Loucy (cell line): ENCODE results near the gene DUSP16.

Experiments used
- H2AFZ ChIP-seq: fragments of 200-600 bp; sonication (generic); 2 replicates; pipeline ENCODE4 v1.6.0; 2016; ENCODE audit warnings: antibody characterized with exemption, mild to moderate bottlenecking, low read length, moderate library complexity
- H3F3A ChIP-seq: fragments of 200-600 bp; 2 replicates; pipeline ENCODE4 v1.6.0; 2016; ENCODE audit warnings: antibody characterized with exemption, low read depth, mild to moderate bottlenecking
- H3K27me3 ChIP-seq: fragments of 200-600 bp; sonication (generic); 2 replicates; pipeline ENCODE4 v1.6.1; 2014; ENCODE audit warnings: low read length, mild to moderate bottlenecking; ENCODE audit not compliant: insufficient read depth, poor library complexity, severe bottlenecking
- H3K36me3 ChIP-seq: fragments of 200-600 bp; sonication (generic); 2 replicates; pipeline ENCODE4 v1.6.1; 2016; ENCODE audit warnings: low read length; ENCODE audit not compliant: insufficient read depth
- H3K4me1 ChIP-seq: fragments of 200-600 bp; sonication (generic); 2 replicates; pipeline ENCODE4 v1.5.1; 2014; ENCODE audit warnings: low read length, mild to moderate bottlenecking; ENCODE audit not compliant: insufficient read depth, poor library complexity, severe bottlenecking
- H3K4me2 ChIP-seq: fragments of 200-600 bp; sonication (generic); 2 replicates; pipeline ENCODE4 v1.6.0; 2014; ENCODE audit warnings: antibody characterized with exemption, low read length, low read depth, mild to moderate bottlenecking; ENCODE audit not compliant: poor library complexity, severe bottlenecking
- H3K4me3 ChIP-seq: fragments of 200-600 bp; sonication (generic); 2 replicates; pipeline ENCODE4 v1.5.1; 2014; ENCODE audit warnings: low read length, mild to moderate bottlenecking, mixed read lengths; ENCODE audit not compliant: poor library complexity, severe bottlenecking
- H3K79me2 ChIP-seq: fragments of 200-600 bp; sonication (generic); 2 replicates; pipeline ENCODE4 v1.6.1; 2014; ENCODE audit warnings: low read length; ENCODE audit not compliant: insufficient read depth
- H3K9ac ChIP-seq: fragments of 200-600 bp; sonication (generic); 2 replicates; pipeline ENCODE4 v1.6.0; 2014; ENCODE audit warnings: mild to moderate bottlenecking, low read depth, low read length, moderate library complexity; ENCODE audit not compliant: poor library complexity, severe bottlenecking
- H3K9me2 ChIP-seq: fragments of 200-600 bp; sonication (generic); replicated peaks from 2 replicates; pipeline ENCODE4 v1.6.1; 2016; ENCODE audit warnings: low read depth, low read length, mixed read lengths
- H3K9me3 ChIP-seq: fragments of 200-600 bp; sonication (generic); 2 replicates; pipeline ENCODE4 v1.6.1; 2014; ENCODE audit warnings: mild to moderate bottlenecking, antibody characterized with exemption, low read length, low read depth; ENCODE audit not compliant: insufficient read depth
- H4K20me1 ChIP-seq: fragments of 200-600 bp; sonication (generic); 2 replicates; pipeline ENCODE4 v1.6.0; 2014; ENCODE audit warnings: antibody characterized with exemption, low read length, mild to moderate bottlenecking; ENCODE audit not compliant: insufficient read depth, poor library complexity, severe bottlenecking
- CTCF ChIP-seq: fragments of 200-600 bp; sonication (generic); conservative IDR thresholded peaks from 2 replicates; pipeline ENCODE4 v1.5.1; 2014; ENCODE audit warnings: mild to moderate bottlenecking, antibody characterized with exemption, low read length
- EZH2phosphoT487 ChIP-seq: fragments of 200-600 bp; IDR thresholded peaks from 2 replicates; pipeline ENCODE4 v1.6.1; 2018; ENCODE audit warnings: antibody characterized with exemption, mild to moderate bottlenecking, moderate library complexity, borderline replicate concordance

The DUSP16 gene

DNA sequence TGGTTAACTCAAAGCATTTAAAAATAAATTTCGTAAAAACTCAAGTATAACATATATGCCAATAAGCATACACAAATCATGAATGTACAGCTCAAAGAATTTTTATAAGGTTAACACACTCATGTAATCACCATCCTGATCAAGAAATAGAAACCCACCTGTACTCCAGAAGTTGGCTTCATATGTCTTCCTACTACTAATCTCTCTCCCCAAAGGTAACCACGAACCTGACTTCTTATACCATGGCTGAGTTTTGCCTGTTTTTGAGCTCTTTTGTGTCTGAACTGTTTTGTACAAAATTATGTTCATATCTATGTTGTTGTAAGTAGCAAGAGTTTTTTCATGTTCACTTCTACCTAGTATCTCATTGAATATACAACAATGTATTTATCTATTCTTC, 18.7 kb downstream of the DUSP16 start:
- no peak for TF ChIP-seq CTCF
- no peak for TF ChIP-seq EZH2phosphoT487

GRCh38 chr12:12542964-12543363, 19.7 kb downstream of the DUSP16 start:
- no peak overlapping the region for H3K4me3 ChIP-seq
- no peaks in the 10 kb centered on the region for H3K9me3 ChIP-seq
- H3K79me2 ChIP-seq = no peaks in the 10 kb centered on the region
- no peak overlapping the region for H3K9ac ChIP-seq
- no peaks in the 10 kb centered on the region for H3F3A ChIP-seq
- no peak overlapping the region for H3K4me2 ChIP-seq
- H3K27me3 ChIP-seq = no peaks in the 10 kb centered on the region
- peaks cover 7% of the 10 kb centered on the region for H3K4me1 ChIP-seq
- no peaks in the 10 kb centered on the region for H3K36me3 ChIP-seq
- TF ChIP-seq EZH2phosphoT487 = no peak
- H2AFZ ChIP-seq = no peak overlapping the region
- H4K20me1 ChIP-seq = no peaks in the 10 kb centered on the region
- H3K9me2 ChIP-seq = no peaks in the 10 kb centered on the region

More for the DNA sequence above, 18.7 kb downstream of the DUSP16 start:
- H3K36me3 ChIP-seq = no peaks in the 10 kb centered on the region
- no peaks in the 10 kb centered on the region for H3K9me3 ChIP-seq
- H3K9me2 ChIP-seq = no peaks in the 10 kb centered on the region
- H4K20me1 ChIP-seq = no peaks in the 10 kb centered on the region
- no peak overlapping the region for H3K9ac ChIP-seq
- peaks cover 7% of the 10 kb centered on the region for H3K4me1 ChIP-seq
- H3K27me3 ChIP-seq = no peaks in the 10 kb centered on the region
- H3K4me3 ChIP-seq = no peak overlapping the region
- no peaks in the 10 kb centered on the region for H3K79me2 ChIP-seq
- no peak overlapping the region for H3K4me2 ChIP-seq
- H3F3A ChIP-seq = no peaks in the 10 kb centered on the region
- no peak overlapping the region for H2AFZ ChIP-seq

GRCh38 chr12:12542286-12542685, 20.4 kb downstream of the DUSP16 start:
- no peaks in the 10 kb centered on the region for H3K27me3 ChIP-seq
- no peaks in the 10 kb centered on the region for H3K9me3 ChIP-seq
- no peaks in the 10 kb centered on the region for H4K20me1 ChIP-seq
- no peak overlapping the region for H3K4me3 ChIP-seq
- H3K9ac ChIP-seq = no peak overlapping the region
- H3K4me2 ChIP-seq = no peak overlapping the region
- H3K36me3 ChIP-seq = no peaks in the 10 kb centered on the region
- no peak overlapping the region for H2AFZ ChIP-seq
- H3K9me2 ChIP-seq = no peaks in the 10 kb centered on the region
- TF ChIP-seq CTCF (no peak), EZH2phosphoT487 (no peak)
- no peaks in the 10 kb centered on the region for H3F3A ChIP-seq
- H3K79me2 ChIP-seq = no peaks in the 10 kb centered on the region
- H3K4me1 ChIP-seq = peaks cover 7% of the 10 kb centered on the region

DNA sequence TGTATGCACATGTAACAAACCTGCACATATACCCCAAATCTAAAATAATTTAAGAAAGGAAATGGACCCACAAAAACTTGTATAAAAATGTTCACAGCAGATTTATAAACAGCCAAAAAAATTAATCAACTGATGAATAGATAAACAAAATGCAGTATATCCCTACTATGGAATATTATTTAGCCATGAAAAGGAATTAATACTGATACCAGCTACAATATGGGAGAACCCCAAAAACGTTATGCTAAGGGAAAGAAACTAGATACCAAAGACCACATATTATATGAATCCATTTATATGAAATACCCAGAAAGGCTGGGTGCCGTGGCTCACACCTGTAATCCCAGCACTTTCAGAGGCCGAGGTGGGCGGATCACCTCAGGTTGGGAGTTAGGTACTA, 20.9 kb downstream of the DUSP16 start:
- no peak overlapping the region for H3K4me2 ChIP-seq
- H4K20me1 ChIP-seq = no peaks in the 10 kb centered on the region
- H3F3A ChIP-seq = no peaks in the 10 kb centered on the region
- H3K4me1 ChIP-seq = peaks cover 7% of the 10 kb centered on the region
- no peak for TF ChIP-seq CTCF
- TF ChIP-seq EZH2phosphoT487 = no peak
- H3K9me3 ChIP-seq = no peaks in the 10 kb centered on the region
- no peak overlapping the region for H3K4me3 ChIP-seq
- H3K9ac ChIP-seq = no peak overlapping the region
- H3K9me2 ChIP-seq = no peaks in the 10 kb centered on the region
- no peaks in the 10 kb centered on the region for H3K27me3 ChIP-seq
- no peaks in the 10 kb centered on the region for H3K36me3 ChIP-seq
- H3K79me2 ChIP-seq = no peaks in the 10 kb centered on the region
- no peak overlapping the region for H2AFZ ChIP-seq
